Dermis microvascular lymphatic vessel endothelial cell (primary cell): Measurements from ENCODE around the gene IRF6. TPM values are rescaled to one million over a fixed set of nuclear protein-coding genes. Genes with fewer than 3 reads are reported as not detected.

Experiments used
- DNase-seq, 2 donors: peaks; one replicate each; pipeline versions ENCODE4 v3.0.0 to v3.0.0-alpha.2; 2010; ENCODE audit warnings: low read depth in 2 of 2
- total RNA-seq: library from RNA; depleted of rRNA; stranded (reverse); fragments of >200 nt; gene quantifications from 2 replicates; pipeline ENCODE4 v1.2.1, GENCODE V29; 2014

The IRF6 gene
- total RNA-seq, 1 donor from 2014 or later, result 2.6 TPM

GRCh38 chr1:209761011-209761635 lies 44.8 kb downstream of the IRF6 start:
- DNase-seq, result no peak

GRCh38 chr1:209759829-209760359 lies 46.0 kb downstream of the IRF6 start:
- DNase-seq, result no peak

GRCh38 chr1:209758400-209758799 lies 47.5 kb downstream of the IRF6 start:
- DNase-seq, result no peak

- peak in 1 of 2 donors; percentile 12 for DNase-seq
Measured at GRCh38 chr1:209756615-209757445, 49.1 kb downstream of the IRF6 start.

- no peak for DNase-seq
Measured at GRCh38 chr1:209755926-209756614, 49.9 kb downstream of the IRF6 start, which contains the start of gene TRAF3IP3. TSS of gene TRAF3IP3 (plus strand) at chr1:209756053. CDS start at chr1:209760040, 3,987 bp downstream.

GRCh38 chr1:209755256-209755655 lies 50.7 kb downstream of the IRF6 start:
- DNase-seq, result no peak

GRCh38 chr1:209752890-209753289 lies 53.1 kb downstream of the IRF6 start:
- DNase-seq, result no peak

GRCh38 chr1:209751627-209752231 lies 54.2 kb downstream of the IRF6 start:
- no peak for DNase-seq

GRCh38 chr1:209749670-209750323 lies 56.1 kb downstream of the IRF6 start:
- no peak for DNase-seq

GRCh38 chr1:209749205-209749604 lies 56.7 kb downstream of the IRF6 start:
- no peak for DNase-seq

- no peak for DNase-seq
Measured at GRCh38 chr1:209748620-209749019, 57.3 kb downstream of the IRF6 start.

GRCh38 chr1:209747580-209748262 lies 58.2 kb downstream of the IRF6 start:
- peak; percentile 83 to 95 for DNase-seq

- no peak for DNase-seq
Measured at GRCh38 chr1:209746451-209747165, 59.3 kb downstream of the IRF6 start.

- DNase-seq, result no peak
Measured at GRCh38 chr1:209743145-209743482, 62.8 kb downstream of the IRF6 start.

- DNase-seq, result no peak
Measured at GRCh38 chr1:209742409-209743144, 63.4 kb downstream of the IRF6 start.

GRCh38 chr1:209741889-209742288 lies 64.1 kb downstream of the IRF6 start:
- no peak for DNase-seq

- DNase-seq, result no peak
Measured at GRCh38 chr1:209741193-209741592, 64.7 kb downstream of the IRF6 start.

GRCh38 chr1:209738270-209738669 lies 67.7 kb downstream of the IRF6 start:
- DNase-seq, result no peak

GRCh38 chr1:209737118-209737505 lies 68.8 kb downstream of the IRF6 start:
- no peak for DNase-seq
